Kidney capillary endothelial cell (primary cell): ENCODE results near the gene STX19.

Source experiments
- DNase-seq: peaks from one replicate; pipeline ENCODE4 v3.0.0-alpha.2; 2018; ENCODE audit warnings: low spot score

The STX19 gene

DNA sequence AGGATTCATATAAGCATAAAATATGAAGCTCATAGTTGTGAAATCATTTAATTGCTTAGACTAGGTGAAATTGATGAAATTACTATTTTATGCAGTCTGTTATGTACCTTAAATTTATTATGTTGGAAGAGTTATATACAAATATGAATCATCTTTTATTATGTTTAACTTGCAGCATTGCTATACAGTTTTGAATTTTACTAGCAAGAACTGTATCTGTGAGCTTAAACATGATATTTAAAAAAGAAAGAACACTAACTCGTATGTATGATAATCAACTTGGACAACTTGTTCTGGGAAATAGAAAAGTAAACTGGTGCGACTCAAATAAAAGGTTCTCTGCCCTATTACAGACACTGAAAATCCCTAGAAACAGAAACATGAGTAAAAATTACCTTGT lies 1.8 kb downstream of the STX19 start:
- DNase-seq, result no peak

DNA sequence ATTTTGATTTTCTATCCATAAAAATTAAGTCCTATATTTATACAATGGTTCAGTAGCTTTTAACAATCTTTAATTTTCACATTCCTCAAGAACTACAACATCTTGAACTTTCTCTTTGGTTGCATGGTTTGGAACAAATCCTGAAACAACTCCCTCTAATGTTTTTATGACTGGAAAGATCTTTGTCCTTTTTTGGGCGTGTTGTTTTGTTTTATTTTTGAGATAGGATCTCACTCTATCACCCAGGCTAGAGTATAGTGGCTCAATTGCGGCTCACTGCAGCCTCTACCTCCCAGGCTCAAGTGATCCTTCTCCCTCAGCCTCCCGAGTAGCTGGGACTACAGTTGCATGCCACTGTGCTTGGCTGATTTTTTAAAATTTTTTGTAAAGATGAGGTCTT lies 4.0 kb downstream of the STX19 start:
- DNase-seq, result no peak

DNA sequence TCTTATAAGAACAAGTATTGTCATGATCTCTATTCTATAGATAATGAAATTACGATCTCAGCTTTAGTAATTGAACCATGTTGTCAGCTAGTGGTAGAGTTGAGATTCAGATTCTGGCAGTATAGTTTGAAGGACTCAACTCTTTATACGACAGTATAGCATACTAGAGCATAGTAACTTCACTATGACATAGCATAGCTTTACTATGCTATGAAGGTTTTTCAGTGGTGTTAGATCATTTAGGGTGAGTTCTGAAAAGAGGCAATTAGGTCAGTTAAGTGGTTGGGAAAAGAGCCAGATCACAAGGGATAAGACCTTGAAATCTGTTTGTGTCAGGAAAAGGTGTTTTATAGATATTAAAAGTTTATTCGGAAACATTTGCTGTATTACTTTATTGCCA lies 8.1 kb downstream of the STX19 start:
- no peak for DNase-seq

DNA sequence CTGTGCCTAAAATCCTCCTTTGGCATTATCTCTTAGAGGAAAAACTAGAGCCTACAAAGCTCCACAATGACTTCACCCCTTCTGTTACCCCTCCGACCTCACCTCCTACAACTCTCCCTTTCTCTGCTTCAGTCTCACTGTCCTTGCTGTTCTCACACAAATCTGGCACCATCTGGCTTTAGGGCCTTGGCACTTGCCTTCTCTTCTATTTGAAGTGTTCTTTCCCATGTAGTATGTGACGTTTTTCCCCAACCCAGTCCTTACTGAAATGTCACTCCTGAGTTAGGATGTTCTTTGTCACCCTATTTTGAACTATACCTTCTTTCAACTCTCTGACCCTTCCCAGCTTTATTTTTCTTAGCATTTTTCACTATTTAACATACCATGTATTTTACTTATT lies 8.7 kb downstream of the STX19 start:
- DNase-seq, result no peak

DNA sequence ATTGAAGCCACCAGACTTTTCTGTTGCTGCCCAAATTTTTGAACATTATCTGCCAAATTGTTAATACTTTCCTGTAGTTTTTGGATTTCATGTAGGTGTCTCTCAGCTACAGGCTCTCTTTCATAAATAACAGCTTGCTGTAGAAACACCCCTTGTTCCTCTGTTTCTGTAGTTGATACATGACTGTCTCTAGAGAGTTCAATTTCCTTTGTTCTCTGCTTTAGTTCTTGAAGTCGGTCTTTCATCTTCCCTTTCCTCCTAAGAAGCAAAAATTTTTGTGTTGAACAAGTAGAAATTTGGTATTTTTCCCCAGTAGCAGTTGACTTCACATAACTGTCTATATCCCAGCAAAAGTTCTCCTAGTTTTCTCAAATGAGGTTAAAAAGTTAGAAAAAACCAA lies 13.4 kb downstream of the STX19 start:
- DNase-seq, result no peak

DNA sequence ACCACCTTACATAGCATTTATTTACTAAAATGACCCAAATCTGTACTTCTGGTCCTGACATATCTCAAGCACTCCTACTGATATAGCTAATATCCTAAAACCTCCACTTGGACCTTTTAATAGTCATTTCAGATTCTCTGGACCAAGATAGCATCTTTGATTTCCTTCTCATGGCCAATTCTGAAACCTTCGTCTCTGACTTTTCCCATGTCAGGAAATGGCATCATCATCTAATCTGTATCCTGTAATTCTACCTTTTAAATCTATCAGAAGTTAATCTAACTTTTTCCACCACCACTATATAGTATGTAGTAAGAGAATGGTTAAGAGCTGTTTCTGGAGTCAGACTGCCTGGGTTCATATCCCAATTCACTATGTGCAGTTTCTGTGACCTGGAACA lies 16.2 kb downstream of the STX19 start:
- DNase-seq, result no peak

DNA sequence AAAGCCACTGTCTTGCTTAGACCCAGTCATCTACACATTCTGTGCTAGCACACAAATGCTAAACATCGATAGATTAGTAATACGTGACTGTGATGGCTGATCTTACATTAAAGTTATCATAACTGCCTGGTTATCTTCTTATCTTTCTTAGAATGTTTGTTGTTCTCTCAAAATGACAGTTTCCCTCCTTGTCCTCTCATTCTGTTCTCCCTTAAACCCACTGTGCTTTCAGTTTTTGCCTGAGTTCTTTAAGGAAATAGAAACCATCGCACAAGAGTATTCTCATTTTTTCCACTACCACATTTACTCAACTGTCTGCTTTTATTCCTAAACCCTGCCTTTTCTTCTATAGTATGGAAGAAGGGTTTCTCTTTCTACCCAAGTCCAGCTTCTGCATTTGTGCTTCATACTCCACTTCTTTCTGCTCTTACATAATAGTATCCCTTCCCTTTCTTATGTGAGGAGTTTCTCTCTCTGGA lies 17.1 kb downstream of the STX19 start:
- no peak for DNase-seq

DNA sequence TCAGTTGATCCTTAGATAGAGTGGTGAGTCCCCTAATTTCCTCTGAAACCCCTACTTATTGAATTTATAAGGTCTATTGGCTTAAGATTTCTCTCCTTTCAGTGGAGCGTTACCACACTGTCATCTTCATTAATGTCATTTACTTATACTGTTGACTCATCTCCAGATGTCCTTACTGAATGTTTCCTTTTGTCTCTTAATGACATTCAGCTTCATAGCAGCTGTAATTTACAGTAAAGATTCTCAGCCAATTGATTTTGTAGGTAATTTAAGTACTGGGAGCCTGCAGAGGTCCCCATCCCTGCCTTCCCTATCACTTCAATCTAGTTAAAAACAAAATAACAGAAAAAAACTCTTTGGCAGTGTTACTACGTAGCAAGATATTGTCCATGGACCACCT lies 18.8 kb downstream of the STX19 start:
- no peak for DNase-seq

DNA sequence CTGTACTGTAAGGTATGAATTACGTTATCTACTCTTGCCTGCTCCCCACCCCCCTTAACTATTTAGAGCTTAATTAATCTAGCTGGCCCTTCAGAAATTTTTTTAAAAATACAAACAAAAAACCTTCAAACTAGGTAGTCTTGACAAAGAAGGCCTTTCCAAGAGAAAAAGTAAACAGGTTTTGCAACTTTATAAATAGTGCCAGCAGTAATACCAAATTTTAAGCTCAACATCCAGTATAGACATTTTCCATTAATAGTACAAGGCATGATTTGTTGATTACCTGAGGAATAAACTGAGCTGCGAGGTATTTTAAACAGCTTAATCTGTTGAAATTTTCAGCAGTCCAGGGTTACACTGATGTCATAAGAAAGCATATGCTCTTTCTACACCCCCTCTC lies 20.1 kb downstream of the STX19 start:
- no peak for DNase-seq

DNA sequence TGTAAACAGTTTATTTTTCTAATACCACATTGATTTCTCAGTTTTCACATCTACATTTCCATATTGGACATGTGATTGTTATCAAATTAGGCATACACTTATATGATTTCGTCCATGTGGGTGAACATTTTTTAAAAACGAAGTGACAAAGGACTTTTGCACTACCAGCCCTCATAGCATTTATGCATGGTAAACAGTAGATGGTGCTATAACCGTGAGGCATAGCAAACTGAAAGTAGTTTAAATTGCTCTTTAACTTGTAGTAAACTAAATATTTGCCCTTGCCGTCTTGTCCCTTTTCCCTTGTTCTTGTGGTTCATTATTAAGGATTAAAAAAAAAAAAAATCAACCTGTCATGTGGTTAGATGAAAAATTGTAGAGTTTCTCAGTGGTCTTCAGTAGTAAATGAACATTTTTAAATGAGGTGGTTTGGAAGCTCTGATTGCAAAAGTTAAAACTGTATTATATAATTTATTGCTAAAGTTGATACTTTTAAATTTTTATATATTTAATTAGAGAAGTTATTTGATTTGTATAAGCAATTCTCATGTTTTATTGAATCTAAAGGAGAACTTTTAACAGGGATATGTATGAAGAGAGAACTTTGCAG lies 24.0 kb downstream of the STX19 start:
- peak; percentile 68 for DNase-seq

DNA sequence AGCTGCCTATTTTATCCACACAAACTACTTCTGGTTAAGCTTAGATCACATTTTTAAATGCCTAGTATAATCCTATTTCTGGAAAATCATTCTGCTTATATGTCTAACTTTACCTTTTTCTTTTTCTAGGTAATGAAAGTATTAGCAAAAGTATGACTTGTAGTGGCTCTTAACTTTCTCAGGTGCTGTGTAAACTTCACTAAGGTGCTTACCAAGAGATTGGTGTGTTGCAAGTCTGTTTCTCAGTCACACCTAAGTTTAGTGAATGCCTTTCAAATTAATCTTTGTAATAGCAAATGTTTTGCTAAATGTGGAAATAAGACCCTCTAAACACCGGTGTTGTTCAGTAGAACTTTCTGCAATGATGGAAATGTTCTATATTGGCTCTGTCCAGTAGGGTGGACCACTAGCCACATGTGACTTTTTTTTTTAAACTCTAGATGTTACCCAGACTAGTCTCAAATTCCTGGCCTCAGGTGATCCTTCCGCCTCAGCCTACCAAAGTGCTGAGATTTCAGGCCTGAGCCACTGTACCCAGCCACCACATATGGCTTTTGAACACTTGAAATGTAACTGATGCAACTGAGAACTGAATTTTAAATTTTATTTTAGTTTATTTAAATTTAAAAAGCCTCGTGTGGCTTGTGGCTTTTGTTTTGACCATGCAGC lies 26.4 kb downstream of the STX19 start:
- DNase-seq, result no peak

DNA sequence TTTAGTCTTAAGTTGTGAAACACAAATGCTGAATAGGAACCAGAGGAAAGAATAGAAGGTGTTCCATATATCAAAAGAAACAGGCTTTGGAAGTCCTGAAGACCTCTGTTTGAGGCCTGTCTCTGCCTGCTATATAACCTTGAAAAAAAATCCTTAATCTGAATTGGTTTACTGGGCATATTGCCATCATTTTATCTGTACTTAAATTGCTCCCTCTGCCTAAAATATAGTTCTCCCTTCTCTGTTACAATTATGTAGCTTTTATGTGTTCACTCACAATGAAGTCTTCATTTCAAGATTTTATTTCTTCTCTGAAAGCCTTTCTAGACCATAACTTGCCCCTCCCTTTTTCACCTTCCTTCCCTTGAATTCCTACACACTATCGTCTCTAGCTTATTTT lies 27.2 kb downstream of the STX19 start:
- DNase-seq, result no peak

DNA sequence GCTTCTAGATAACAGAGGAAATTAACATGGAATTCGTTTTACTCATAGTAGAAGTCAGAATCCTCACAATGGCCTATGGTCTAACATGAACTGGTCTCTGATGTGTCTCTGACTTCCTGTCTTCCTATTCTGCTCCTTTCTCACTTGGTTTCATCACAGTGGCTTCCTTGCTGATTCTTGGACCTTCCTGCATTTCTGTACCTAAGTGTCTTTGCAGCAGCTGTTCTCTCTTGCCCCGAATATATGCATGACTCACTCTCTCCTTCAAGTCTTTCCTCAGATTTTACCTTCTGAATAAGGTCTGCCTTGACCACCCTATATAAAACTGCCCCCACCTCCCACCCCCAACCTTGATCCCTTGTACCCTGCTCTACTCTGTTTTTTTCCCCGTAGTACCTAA lies 34.3 kb downstream of the STX19 start:
- no peak for DNase-seq

DNA sequence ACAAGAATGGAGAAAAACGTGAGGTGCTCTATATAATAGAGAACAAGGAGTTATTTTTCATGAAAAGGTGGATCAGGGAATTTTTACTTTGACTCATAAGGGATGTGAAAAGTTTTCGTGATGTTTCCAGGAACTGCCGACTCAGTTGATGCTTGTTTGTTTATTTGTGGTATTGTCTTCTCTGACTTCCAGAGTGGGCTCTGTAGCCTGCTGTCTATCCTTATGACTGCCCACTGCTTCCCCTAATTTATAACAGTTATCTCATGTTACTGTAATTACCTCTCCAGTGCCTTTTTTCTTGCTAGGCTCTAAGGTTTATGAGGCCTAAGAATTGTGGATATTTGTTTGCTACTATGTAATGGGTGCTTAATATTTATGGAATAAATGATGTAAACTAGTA lies 36.2 kb downstream of the STX19 start:
- DNase-seq, result no peak

DNA sequence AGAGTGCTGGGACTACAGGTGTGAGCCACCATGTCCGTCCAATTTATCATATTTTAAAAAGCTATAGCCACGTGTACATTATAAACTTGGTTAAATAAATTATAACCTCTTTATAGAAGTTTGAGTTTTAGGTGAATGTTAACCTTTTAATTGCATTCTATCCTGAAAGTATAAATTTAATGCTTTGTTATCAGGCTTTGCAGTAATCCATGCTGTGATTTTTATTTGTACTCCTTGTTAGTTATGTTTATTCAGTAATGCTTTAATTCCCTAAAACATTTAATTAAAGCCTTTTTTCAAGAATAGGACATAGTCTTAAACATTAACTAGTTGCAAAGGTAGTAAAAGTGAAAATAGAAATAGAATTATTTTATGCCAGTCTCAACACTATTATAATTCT lies 36.8 kb downstream of the STX19 start:
- no peak for DNase-seq

DNA sequence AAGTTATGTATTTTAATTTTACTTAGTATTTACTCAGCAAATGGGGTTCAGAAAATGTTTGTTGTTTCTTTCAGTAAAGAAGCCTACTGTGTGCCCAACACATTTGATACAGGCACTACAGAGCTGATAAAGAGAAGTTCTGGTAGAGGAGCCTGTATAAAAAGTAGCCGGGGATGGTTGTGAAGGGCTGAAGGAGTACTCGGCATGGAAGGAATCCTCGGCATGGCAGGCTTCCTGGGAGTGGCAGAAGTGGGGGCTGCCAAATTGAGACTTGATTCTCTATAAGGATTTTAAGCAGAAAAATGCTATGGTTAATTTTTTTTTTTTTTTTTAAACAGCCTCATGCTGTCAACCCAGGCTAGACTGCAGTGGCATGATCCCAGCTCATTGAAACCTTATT lies 39.2 kb downstream of the STX19 start:
- no peak for DNase-seq

DNA sequence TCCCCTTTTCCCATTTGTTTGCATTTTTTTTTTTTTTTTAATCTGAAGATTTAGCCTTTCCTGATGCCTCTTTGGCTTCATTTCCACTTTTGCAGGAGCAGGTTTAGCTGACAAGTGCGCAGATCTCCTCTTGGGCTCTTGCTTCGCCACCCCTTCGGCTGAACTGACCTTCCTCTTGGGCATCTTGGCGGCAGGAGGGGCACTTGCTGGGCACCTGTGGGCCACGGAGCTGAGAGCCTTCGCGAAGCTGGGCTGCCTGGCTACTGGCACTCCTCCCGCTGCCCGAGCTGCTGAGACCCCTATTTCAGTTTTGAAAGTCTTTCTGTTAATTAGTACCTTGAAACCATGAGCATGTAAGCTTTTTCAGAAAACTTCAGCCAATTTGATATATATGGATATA lies 39.6 kb downstream of the STX19 start:
- no peak for DNase-seq

DNA sequence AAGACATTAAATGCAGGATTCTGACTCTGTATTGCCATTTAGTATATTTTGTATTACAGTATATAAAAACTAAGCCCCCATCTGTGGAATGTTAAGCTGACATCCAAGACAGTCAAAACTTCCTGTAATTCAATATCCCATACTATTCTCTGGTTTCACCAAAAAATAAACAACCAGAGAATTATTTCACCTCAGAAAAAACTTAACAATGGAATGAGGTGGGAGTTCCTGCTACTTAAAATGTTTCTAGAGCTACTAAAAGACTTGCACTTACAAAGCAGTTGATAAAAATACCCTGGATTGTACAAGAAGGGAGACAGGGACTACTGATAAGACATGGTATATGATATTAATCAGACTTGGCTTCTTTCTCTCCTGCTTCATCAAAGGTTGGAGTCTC lies 40.1 kb downstream of the STX19 start:
- DNase-seq, result no peak

DNA sequence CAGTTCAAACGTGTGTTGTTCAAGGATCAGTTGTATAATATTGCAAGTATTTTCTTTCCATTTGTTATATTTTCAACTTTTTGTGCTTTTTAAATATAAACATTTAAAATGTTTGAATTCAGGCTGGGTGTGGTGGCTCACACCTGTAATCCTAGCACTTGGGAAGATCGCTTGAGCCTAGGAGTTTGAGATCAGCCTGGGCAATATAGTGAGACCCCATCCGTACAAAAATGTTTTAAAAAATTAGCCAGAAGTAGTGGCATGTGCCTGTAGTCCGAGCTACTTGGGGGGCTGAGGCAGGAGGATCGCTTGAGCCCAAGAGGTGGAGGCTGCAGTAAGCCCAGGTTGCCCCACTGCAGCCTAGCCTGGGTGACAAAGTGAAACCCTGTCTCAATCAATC lies 43.8 kb downstream of the STX19 start:
- no peak for DNase-seq

DNA sequence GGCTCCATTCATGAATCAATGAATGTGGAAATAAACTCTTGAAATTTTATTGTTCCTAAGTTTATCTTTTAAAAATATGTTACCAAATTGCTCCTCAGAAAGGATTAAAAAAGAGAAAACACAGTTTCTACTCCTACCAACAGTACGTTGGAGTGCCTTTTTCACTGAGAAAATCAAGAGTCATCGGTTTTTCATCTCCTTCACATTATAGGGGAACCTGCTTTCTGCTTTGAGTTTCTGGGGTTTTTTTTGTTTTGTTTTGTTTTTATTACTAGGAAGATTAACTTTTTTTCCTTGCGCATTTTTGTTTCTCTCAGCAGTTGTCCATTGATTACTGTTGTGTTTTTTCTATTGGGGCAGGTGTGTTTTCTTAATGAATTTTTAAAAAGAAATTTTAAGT lies 45.0 kb downstream of the STX19 start:
- no peak for DNase-seq

DNA sequence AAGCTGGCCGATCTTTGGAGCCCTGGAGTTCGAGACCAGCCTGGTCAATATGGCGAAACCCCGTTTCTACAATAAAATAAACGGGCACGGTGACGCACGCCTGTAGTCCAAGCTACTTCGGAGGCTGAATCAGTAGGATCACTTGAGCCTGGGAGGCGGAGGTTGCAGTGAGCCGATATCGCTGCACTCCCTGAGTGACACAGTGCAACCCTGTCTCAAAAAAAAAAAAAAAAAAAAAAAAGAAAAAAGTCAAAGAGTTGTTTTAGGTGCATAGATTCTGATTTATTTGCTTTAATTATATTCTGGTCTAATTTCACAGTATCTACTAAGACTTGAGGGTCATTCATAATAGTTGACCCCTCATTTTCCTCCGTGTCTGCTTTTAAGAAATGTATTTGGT lies 46.7 kb downstream of the STX19 start:
- DNase-seq, result no peak

DNA sequence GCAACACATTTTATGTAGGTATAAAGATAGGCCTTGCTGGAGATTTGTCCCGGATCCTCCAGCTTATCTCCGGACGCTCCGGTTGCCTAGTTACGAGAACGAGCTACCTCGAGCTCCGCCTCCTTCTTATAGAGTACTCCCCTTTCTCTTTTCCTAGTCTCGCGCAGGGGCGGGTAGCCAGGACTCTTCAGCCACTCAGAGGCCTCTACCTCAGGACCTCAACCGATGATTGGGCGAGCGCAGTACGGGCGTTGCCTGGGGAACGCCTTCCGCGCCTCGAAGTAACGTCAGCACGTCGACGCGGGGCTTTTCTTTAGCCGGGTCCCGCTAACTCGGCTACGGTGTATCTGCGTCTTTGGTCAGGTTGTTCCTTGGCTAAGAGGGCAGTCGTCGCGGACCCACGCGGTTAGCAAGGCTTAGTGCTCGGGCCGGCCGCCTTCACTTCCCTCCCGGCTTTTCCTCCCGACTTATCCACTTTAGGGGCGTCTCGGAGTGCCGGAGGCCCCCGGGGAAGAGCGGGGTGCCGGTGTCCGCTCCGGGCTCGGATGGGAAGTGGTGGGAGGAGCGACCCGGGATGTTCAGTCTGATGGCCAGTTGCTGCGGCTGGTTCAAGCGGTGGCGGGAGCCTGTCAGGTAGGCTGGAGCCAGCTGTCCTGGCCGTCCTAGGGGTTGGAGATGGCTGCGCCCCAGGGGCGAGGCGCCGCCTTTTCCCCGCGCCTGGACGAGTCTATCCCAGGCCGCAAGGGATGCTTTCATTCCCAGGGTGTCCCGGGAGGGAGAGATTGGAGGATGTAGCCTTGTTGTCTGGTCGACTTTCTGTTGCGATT lies 48.3 kb downstream of the STX19 start, which contains the start of gene ARL13B:
ARL13B (plus strand) TSS at position 306 of the 827 bp plus-strand sequence; CDS start at position 575, 269 bp downstream.
- peak; percentile 96 for DNase-seq
